IMR-90 (cell line): ENCODE measurements around the gene KCNN4.

Source experiments
- CTCF ChIP-seq: conservative IDR thresholded peaks from 2 replicates; pipeline ENCODE4 v1.5.1; 2012; ENCODE audit warnings: mild to moderate bottlenecking, low read depth, low read length, improper control_type of control experiment
- ELK1 ChIP-seq: fragments of 150-350 bp; IDR thresholded peaks from 2 replicates; pipeline ENCODE4 v1.6.1; 2016; ENCODE audit warnings: low read depth, mild to moderate bottlenecking, low read length, moderate library complexity, borderline replicate concordance
- MAFK ChIP-seq: IDR thresholded peaks from 2 replicates; pipeline ENCODE4 v1.6.1; 2012; ENCODE audit warnings: low read depth, low read length, improper control_type of control experiment
- MAZ ChIP-seq: IDR thresholded peaks from 2 replicates; pipeline ENCODE4 v1.6.1; 2012; ENCODE audit warnings: low read depth, mild to moderate bottlenecking, low read length, improper control_type of control experiment, moderate library complexity, borderline replicate concordance
- MXI1 ChIP-seq: IDR thresholded peaks from 2 replicates; pipeline ENCODE4 v1.6.1; 2012; ENCODE audit warnings: low read depth, mild to moderate bottlenecking, low read length, moderate library complexity, borderline replicate concordance
- NFE2L2 ChIP-seq: fragments of 150-350 bp; IDR thresholded peaks from 2 replicates; pipeline ENCODE4 v1.6.1; 2016; ENCODE audit warnings: low read depth, mild to moderate bottlenecking, low read length
- POLR2A ChIP-seq: IDR thresholded peaks from 2 replicates; pipeline ENCODE4 v1.6.1; 2012; ENCODE audit warnings: mild to moderate bottlenecking, low read depth, low read length
- RAD21 ChIP-seq: IDR thresholded peaks from 2 replicates; pipeline ENCODE4 v1.6.1; 2012; ENCODE audit warnings: low read length, improper control_type of control experiment
- RFX5 ChIP-seq: IDR thresholded peaks from 2 replicates; pipeline ENCODE4 v1.8.0; 2012; ENCODE audit warnings: low read depth, mild to moderate bottlenecking, low read length, moderate library complexity
- SMC3 ChIP-seq: fragments of 150-350 bp; IDR thresholded peaks from 2 replicates; pipeline ENCODE4 v1.6.1; 2016; ENCODE audit warnings: low read depth, mild to moderate bottlenecking, antibody characterized with exemption, low read length, moderate library complexity
- USF2 ChIP-seq: fragments of 150-350 bp; IDR thresholded peaks from 2 replicates; pipeline ENCODE4 v1.6.1; 2017; ENCODE audit warnings: mild to moderate bottlenecking, antibody characterized with exemption, low read length, low read depth

GRCh38 chr19:43718627-43719377, 62.0 kb downstream of the KCNN4 start:
- TF ChIP-seq NFE2L2 (no peak), SMC3 (no peak), RFX5 (no peak), MAFK (no peak), CTCF (no peak), POLR2A (no peak), RAD21 (no peak), MXI1 (no peak), ELK1 (no peak), MAZ (no peak), USF2 (no peak)
